Measurements from ENCODE around the gene LSP1. TPM values are rescaled to one million over a fixed set of nuclear protein-coding genes. Genes with fewer than 3 reads are reported as not detected.

LSP1 gene
- total and polyA plus RNA-seq, 2 of the 4 experiments (the other 2 are of a cell fraction), result not detected

GRCh38 chr11:1893581-1894359 is 40.9 kb downstream of the LSP1 start:
- no peak overlapping the region for H3K4ac ChIP-seq (ENCODE audit: low read depth, low read length)
- H2BK120ac ChIP-seq (ENCODE audit: low read depth, low read length), result no peak overlapping the region
- no TSS peak for BruUV-seq (replicated peaks)
- H2BK20ac ChIP-seq (ENCODE audit: low read depth, low read length), result no peak overlapping the region
- H3K27ac ChIP-seq (ENCODE audit: insufficient read depth, low read length), result no peak overlapping the region
- H3K9me1 ChIP-seq (ENCODE audit: insufficient read depth, low read length), result no peaks in the 10 kb centered on the region
- ChIA-PET CTCF (no interaction called here), POLR2A (ENCODE audit: unreplicated experiment) (no interaction called here)
- H4K20me1 ChIP-seq (ENCODE audit: insufficient read depth, low read length), result no peaks in the 10 kb centered on the region
- H3K4me2 ChIP-seq (ENCODE audit: low read depth, low read length), result no peak overlapping the region
- DNase-seq (peak; percentile 12), ATAC-seq (ENCODE audit: low read depth) (no peak)
- H2AK9ac ChIP-seq (replicated peaks; ENCODE audit: low read depth, low read length, poor library complexity), result no peak overlapping the region
- H4K8ac ChIP-seq (ENCODE audit: low read depth in 2 of 2, low read length in 2 of 2), result no peak overlapping the region
- H3K23ac ChIP-seq (ENCODE audit: low read depth, low read length), result no peak overlapping the region
- TF ChIP-seq MXI1 (IDR thresholded peaks at IDR 0.05; ENCODE audit: borderline replicate concordance, low read depth, low read length) (no peak), RAD21 (IDR thresholded peaks at IDR 0.05; ENCODE audit: low read length) (no peak), CTCF (conservative IDR thresholded peaks at IDR 0.05; ENCODE audit: low read depth, low read length) (no peak), RCOR1 (IDR thresholded peaks at IDR 0.05; ENCODE audit: insufficient replicate concordance, low read length) (no peak)
- in situ Hi-C loops (cut with MboI; ENCODE audit: low sequenced_read_pairs) (no loop called here), intact Hi-C loops (cut with micrococcal nuclease) (loop anchor here (1.0 kb wide), 1 partner anchor 46 kb away; no protein-coding TSS in a partner anchor), dilution Hi-C loops (cut with HindIII; ENCODE audit: low sequenced_read_pairs, unreplicated experiment) (no loop called here)
- H3K27me3 ChIP-seq (ENCODE audit: control insufficient read depth, insufficient read depth, low read length), result peaks cover 27% of the 10 kb centered on the region
- H2AFZ ChIP-seq (replicated peaks; ENCODE audit: low read length, poor library complexity), result no peak overlapping the region
- H3K4me3 ChIP-seq (ENCODE audit: insufficient read depth, low read depth, low read length), result no peak overlapping the region
- no peaks in the 10 kb centered on the region for H3K4me1 ChIP-seq (ENCODE audit: control insufficient read depth, insufficient read depth, low read length)
- no peak overlapping the region for H4K5ac ChIP-seq (ENCODE audit: low read depth, low read length)
- no peaks in the 10 kb centered on the region for H3K9me3 ChIP-seq (ENCODE audit: control insufficient read depth, insufficient read depth, low read length)
- WGBS, 2 experiments (ENCODE audit: extremely low coverage in 2 of 2, insufficient read length in 1 of 2), result 67 to 100% methylated on average over 1 to 2 of the region's 5 CpGs
- no peak overlapping the region for H4K91ac ChIP-seq (ENCODE audit: insufficient read depth, low read depth, low read length)
- H3K9ac ChIP-seq (ENCODE audit: low read depth, low read length), result no peak overlapping the region
- H2BK5ac ChIP-seq (ENCODE audit: low read depth, low read length, poor library complexity, severe bottlenecking), result peak overlapping the region; percentile 19
- H2BK15ac ChIP-seq (ENCODE audit: low read depth, low read length), result no peak overlapping the region
- no peaks in the 10 kb centered on the region for H3K36me3 ChIP-seq (ENCODE audit: control insufficient read depth, insufficient read depth, low read length)
- H3K79me1 ChIP-seq (ENCODE audit: low read depth in 1 of 2, low read length in 2 of 2), result no peaks in the 10 kb centered on the region
- H3K56ac ChIP-seq (ENCODE audit: extremely low read depth, insufficient read depth, low read length), result no peak overlapping the region
- H3K18ac ChIP-seq (ENCODE audit: low read depth, low read length), result no peak overlapping the region
- H3K14ac ChIP-seq (replicated peaks; ENCODE audit: low read depth, low read length), result no peak overlapping the region
- no peak overlapping the region for H2AK5ac ChIP-seq (ENCODE audit: low read depth, low read length)
